Activated B cell treated with CpG ODN at 0.5 μM for 24 hours (primary cell): Measurements from ENCODE around the gene HEMK1. TPM values are rescaled to one million over a fixed set of nuclear protein-coding genes. Genes with fewer than 3 reads are reported as not detected.

Source experiments
- ATAC-seq: fragments of 200-7000 bp; cut with Tn5 transposase; one replicate; pipeline ENCODE4 v1.10.0; 2021; ENCODE audit warnings: low read depth, mild to moderate bottlenecking, moderate library complexity
- CTCF ChIA-PET: fragments of 350-600 bp; sonication (Branson Sonifier 250); formaldehyde crosslinking; loops from one replicate; lab custom pipeline; 2021; ENCODE audit warnings: antibody characterized with exemption; lab: Charles Lee
- POLR2A ChIA-PET: fragments of 350-600 bp; sonication (Branson Sonifier 250); formaldehyde crosslinking; loops from one replicate; lab custom pipeline; 2021; ENCODE audit warnings: antibody characterized with exemption; lab: Charles Lee
- DNase-seq: peaks from one replicate; pipeline ENCODE4 v3.0.0; 2022
- H3K27ac Mint-ChIP-seq: one replicate; pipeline ENCODE4 v1.8.0; 2020; ENCODE audit warnings: mixed read lengths
- H3K27me3 Mint-ChIP-seq: one replicate; pipeline ENCODE4 v1.8.0; 2021; ENCODE audit warnings: mixed read lengths
- H3K36me3 Mint-ChIP-seq: one replicate; pipeline ENCODE4 v1.8.0; 2021; ENCODE audit warnings: low read depth, mixed read lengths
- H3K4me1 Mint-ChIP-seq: one replicate; pipeline ENCODE4 v1.8.0; 2021; ENCODE audit warnings: mixed read lengths
- H3K4me3 Mint-ChIP-seq: one replicate; pipeline ENCODE4 v1.8.0; 2020; ENCODE audit warnings: mild to moderate bottlenecking, mixed read lengths
- H3K9me3 Mint-ChIP-seq: one replicate; pipeline ENCODE4 v1.8.0; 2020; ENCODE audit warnings: mixed read lengths
- intact Hi-C: fragments of 100-400 bp; cut with micrococcal nuclease; formaldehyde crosslinking; loops from one replicate; pipeline ENCODE4 v1.15.1; 2024
- total RNA-seq: library from RNA; stranded (reverse); gene quantifications from 2 replicates; pipeline ENCODE4 v1.2.3, GENCODE V29; 2022
- TF ChIP-seq, protein P1 (sequence below): fragments of 200-600 bp; IDR thresholded peaks from one replicate; pipeline ENCODE4 v1.8.0; 2022; ENCODE audit warnings: antibody characterized with exemption, mild to moderate bottlenecking

Gene HEMK1
- total RNA-seq, 1 donor from 2014 or later = 26.9 TPM

DNA sequence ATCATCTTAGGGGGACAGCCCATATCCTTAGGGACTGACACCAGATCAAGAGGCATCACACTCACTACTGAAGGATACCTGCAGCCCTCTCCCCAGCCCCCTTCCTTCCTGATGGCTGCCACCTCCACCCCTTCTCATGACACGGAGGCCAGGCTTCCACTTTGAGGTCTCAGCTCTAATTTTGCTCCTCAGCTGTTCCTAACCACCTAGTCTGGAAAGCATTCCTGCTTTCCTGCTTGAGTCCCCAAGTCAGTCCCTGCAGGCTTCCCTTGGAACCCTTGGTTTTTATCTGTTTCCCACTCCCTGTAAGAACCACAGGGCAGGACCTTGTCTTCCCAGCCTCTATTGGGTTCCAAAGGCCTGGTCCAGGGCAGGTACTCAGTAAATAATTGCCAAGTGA, 5.0 kb upstream of the HEMK1 start:
- Mint-ChIP-seq H3K27ac (no peak overlapping the region), H3K9me3 (no peaks in the 10 kb centered on the region), H3K4me3 (no peak overlapping the region), H3K27me3 (no peaks in the 10 kb centered on the region), H3K4me1 (peaks cover 19% of the 10 kb centered on the region), H3K36me3 (peaks cover 3% of the 10 kb centered on the region)
- TF ChIP-seq, protein P1, sequence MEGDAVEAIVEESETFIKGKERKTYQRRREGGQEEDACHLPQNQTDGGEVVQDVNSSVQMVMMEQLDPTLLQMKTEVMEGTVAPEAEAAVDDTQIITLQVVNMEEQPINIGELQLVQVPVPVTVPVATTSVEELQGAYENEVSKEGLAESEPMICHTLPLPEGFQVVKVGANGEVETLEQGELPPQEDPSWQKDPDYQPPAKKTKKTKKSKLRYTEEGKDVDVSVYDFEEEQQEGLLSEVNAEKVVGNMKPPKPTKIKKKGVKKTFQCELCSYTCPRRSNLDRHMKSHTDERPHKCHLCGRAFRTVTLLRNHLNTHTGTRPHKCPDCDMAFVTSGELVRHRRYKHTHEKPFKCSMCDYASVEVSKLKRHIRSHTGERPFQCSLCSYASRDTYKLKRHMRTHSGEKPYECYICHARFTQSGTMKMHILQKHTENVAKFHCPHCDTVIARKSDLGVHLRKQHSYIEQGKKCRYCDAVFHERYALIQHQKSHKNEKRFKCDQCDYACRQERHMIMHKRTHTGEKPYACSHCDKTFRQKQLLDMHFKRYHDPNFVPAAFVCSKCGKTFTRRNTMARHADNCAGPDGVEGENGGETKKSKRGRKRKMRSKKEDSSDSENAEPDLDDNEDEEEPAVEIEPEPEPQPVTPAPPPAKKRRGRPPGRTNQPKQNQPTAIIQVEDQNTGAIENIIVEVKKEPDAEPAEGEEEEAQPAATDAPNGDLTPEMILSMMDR = no peak
- intact Hi-C loops = no loop called here
- no peak for DNase-seq
- ATAC-seq = no peak
- ChIA-PET CTCF (no interaction called here), POLR2A (no interaction called here)

- TF ChIP-seq, protein P1 = no peak
- H3K4me3 Mint-ChIP-seq = peak overlapping the region; percentile 63
- no peak for DNase-seq
- intact Hi-C loops = loop anchor here (1.0 to 5.0 kb wide), 2 partner anchors 818 to 1105 kb away; partner anchors contain the start of genes MANF and TEX264
- ChIA-PET POLR2A (interaction anchor here (0.6 to 6.9 kb wide), 13 partner anchors 23 to 1712 kb away, joined by 3 to 125 read pairs (median 5); partner anchors contain the start of genes CISH, DCAF1, MANF and WDR82), CTCF (interaction anchor here (1.0 to 9.9 kb wide), 4 partner anchors 13 to 46 kb away, joined by 3 to 245 read pairs (median 4); partner anchors contain the start of genes CISH and MAPKAPK3)
- H3K36me3 Mint-ChIP-seq = peaks cover 7% of the 10 kb centered on the region
- no peaks in the 10 kb centered on the region for H3K9me3 Mint-ChIP-seq
- peaks cover 31% of the 10 kb centered on the region for H3K4me1 Mint-ChIP-seq
- H3K27ac Mint-ChIP-seq = no peak overlapping the region
- no peaks in the 10 kb centered on the region for H3K27me3 Mint-ChIP-seq
- no peak for ATAC-seq
Observed at GRCh38 chr3:50567011-50567385, 2.3 kb upstream of the HEMK1 start.

DNA sequence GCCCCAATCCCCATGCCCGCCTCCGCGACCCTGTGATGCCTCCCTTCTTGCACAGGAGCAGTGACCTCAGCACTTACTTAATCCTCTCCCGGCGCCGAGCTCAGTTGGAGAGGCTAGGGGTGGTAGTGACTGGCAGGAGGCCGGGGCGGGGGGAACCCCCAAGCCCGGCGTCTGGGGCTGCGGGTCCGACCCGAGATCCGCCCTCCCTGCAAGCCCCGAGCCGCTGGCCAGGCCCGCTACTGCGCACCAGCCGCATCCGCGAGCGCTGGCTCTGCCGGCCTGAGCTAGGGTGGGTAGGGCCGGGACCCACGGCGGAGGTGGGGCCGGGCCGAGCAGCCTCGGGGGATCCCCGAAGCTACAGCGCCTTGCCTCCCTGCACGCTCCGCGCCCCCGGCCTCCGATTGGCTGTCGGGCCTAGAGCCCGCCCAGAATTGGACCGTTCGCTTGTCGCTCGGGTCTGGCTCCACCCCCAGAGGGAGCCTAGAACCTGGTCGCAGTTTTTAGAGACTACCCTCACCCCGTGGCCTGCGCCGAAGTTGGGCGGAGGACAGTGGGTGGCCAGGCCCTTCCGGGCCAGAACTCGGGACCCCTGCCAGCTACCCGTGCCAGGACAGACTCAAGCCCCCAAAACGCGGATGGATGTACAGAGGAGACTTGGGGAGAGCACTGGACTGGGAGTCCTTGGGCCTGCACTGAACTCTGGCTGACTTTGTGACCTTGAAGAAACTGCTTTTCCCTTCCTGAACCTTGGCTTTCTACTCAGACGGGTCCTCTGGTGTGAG, 1.7 kb upstream of the HEMK1 start, which contains the start of gene C3orf18:
C3orf18 (minus strand) TSS at position 362 of the 782 bp plus-strand sequence. CDS start 2,048 bp downstream, outside the sequence.
- H3K4me3 Mint-ChIP-seq = peak within 1 kb of the TSS; percentile 97
- H3K36me3 Mint-ChIP-seq = peaks cover 10% of the 10 kb centered on the region
- POLR2A ChIA-PET = interaction anchor here (0.7 to 6.9 kb wide), 15 partner anchors 22 to 1711 kb away, joined by 3 to 125 read pairs (median 5); partner anchors contain the start of genes CISH, CYB561D2, DCAF1 and HYAL3
- peak within 1 kb of the TSS; percentile 93 for H3K27ac Mint-ChIP-seq
- ATAC-seq (peak; percentile 77), DNase-seq (peak; percentile 92)
- H3K27me3 Mint-ChIP-seq = no peaks in the 10 kb centered on the region
- CTCF ChIA-PET = interaction anchor here (0.6 to 9.9 kb wide), 5 partner anchors 14 to 45 kb away, joined by 3 to 245 read pairs (median 4); partner anchors contain the start of genes CISH and MAPKAPK3
- peaks cover 34% of the 10 kb centered on the region for H3K4me1 Mint-ChIP-seq
- TF ChIP-seq, protein P1 = no peak
- intact Hi-C loops = loop anchor here (1.0 to 5.0 kb wide), 5 partner anchors 209 to 1119 kb away; partner anchors contain the start of genes HYAL3, MANF, NAA80 and TEX264
- H3K9me3 Mint-ChIP-seq = no peaks in the 10 kb centered on the region

GRCh38 chr3:50570508-50571279, 1.4 kb downstream of the HEMK1 start:
- peaks cover 34% of the 10 kb centered on the region for H3K4me1 Mint-ChIP-seq
- H3K27me3 Mint-ChIP-seq = no peaks in the 10 kb centered on the region
- H3K9me3 Mint-ChIP-seq = no peaks in the 10 kb centered on the region
- peak overlapping the region; percentile 93 for H3K27ac Mint-ChIP-seq
- TF ChIP-seq, protein P1 = no peak
- CTCF ChIA-PET = interaction anchor here (1.1 to 9.9 kb wide), 9 partner anchors 16 to 861 kb away, joined by 3 to 245 read pairs (median 4); partner anchors contain the start of genes CISH and MAPKAPK3
- peaks cover 15% of the 10 kb centered on the region for H3K36me3 Mint-ChIP-seq
- no peak for DNase-seq
- POLR2A ChIA-PET = interaction anchor here (0.7 to 6.9 kb wide), 7 partner anchors 19 to 929 kb away, joined by 3 to 125 read pairs (median 25); partner anchors contain the start of genes CISH, DCAF1, MANF and MAPKAPK3
- intact Hi-C loops = loop anchor here (5.0 kb wide), 1 partner anchor 802 kb away; no protein-coding TSS in a partner anchor
- peak overlapping the region; percentile 97 for H3K4me3 Mint-ChIP-seq
- ATAC-seq = no peak
